ENCODE data around the gene TNNI3K. TPM values are rescaled to one million over a fixed set of nuclear protein-coding genes. Genes with fewer than 3 reads are reported as not detected.

Gene TNNI3K
- polyA plus RNA-seq, 1 donor (not counting 4 experiments of a cell fraction or from before 2014, with no cell fraction given): 0.41 TPM

DNA sequence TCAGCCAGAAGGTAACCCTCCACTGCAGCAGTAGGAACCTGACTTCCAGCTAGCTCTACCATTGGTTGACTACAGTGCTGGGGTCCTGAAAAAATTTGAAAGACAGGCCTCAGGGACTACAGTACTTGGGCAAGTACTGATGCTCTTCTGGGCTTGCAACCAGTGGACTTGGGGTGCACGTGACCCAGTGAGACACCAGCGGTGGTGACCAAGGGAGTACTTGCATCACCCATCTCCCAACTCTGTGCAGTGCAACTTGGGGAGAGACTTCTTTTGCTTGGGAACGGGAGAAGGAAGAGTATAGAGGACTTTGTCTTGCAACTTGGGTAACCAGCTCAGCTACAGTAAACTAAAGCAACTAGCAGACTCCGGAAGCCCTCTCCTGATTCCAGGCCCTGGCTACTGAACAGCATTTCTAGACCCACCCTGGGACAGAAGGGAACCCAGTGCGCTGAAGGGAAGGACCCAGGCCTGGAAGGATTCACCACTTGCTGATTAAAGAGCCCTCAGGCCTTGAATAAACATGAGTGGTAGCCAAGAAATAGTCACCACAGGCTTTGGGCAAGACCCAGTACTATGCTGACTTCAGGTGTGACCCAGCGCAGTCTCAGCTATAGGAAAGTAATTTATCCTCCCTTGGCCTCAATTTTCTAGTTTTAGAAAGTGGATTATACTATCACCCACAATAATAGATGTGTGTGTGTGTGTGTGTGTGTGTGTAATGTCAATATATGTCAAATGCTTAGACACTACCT lies 45.6 kb downstream of the TNNI3K start:
- no peak overlapping the region for H3K4me2 ChIP-seq (ENCODE audit: control insufficient read depth, extremely low read depth, insufficient read depth, low read depth, low read length)
- H3K27ac ChIP-seq (ENCODE audit: control insufficient read depth, insufficient read depth, low read length): no peak overlapping the region
- H3K4me3 ChIP-seq (ENCODE audit: control insufficient read depth in 2 of 3, extremely low read depth in 1 of 3, insufficient read depth in 2 of 3, low read depth in 1 of 3, low read length in 3 of 3): no peak overlapping the region
- TF ChIP-seq, protein P1, sequence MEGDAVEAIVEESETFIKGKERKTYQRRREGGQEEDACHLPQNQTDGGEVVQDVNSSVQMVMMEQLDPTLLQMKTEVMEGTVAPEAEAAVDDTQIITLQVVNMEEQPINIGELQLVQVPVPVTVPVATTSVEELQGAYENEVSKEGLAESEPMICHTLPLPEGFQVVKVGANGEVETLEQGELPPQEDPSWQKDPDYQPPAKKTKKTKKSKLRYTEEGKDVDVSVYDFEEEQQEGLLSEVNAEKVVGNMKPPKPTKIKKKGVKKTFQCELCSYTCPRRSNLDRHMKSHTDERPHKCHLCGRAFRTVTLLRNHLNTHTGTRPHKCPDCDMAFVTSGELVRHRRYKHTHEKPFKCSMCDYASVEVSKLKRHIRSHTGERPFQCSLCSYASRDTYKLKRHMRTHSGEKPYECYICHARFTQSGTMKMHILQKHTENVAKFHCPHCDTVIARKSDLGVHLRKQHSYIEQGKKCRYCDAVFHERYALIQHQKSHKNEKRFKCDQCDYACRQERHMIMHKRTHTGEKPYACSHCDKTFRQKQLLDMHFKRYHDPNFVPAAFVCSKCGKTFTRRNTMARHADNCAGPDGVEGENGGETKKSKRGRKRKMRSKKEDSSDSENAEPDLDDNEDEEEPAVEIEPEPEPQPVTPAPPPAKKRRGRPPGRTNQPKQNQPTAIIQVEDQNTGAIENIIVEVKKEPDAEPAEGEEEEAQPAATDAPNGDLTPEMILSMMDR (optimal IDR thresholded peaks at IDR 0.05 in 1 of 3, IDR thresholded peaks at IDR 0.05 in 1 of 3, conservative IDR thresholded peaks at IDR 0.05 in 1 of 3; ENCODE audit: extremely low read depth in 1 of 3, insufficient read depth in 2 of 3, low read length in 3 of 3): no peak
- TF ChIP-seq EZH2 (IDR thresholded peaks at IDR 0.05; ENCODE audit: low read length): no peak
- dilution Hi-C loops (cut with MboI; ENCODE audit: extremely low pct_ligation_motif_present, low sequenced_read_pairs): no loop called here
- H4K20me1 ChIP-seq (ENCODE audit: control insufficient read depth, extremely low read depth, insufficient read depth, low read length): no peaks in the 10 kb centered on the region
- no peaks in the 10 kb centered on the region for H3K36me3 ChIP-seq (ENCODE audit: control insufficient read depth in 2 of 2, extremely low read depth in 1 of 2, insufficient read depth in 2 of 2, low read length in 2 of 2)
- H2AFZ ChIP-seq (ENCODE audit: control insufficient read depth, low read length): no peak overlapping the region
- no peak overlapping the region for H3K9ac ChIP-seq (ENCODE audit: control insufficient read depth, extremely low read depth, insufficient read depth, low read length)
- no peaks in the 10 kb centered on the region for H3K9me1 ChIP-seq (ENCODE audit: control insufficient read depth, extremely low read depth, insufficient read depth, low read length)
- no peaks in the 10 kb centered on the region for H3K79me2 ChIP-seq (ENCODE audit: control insufficient read depth, insufficient read depth, low read length)
- DNase-seq (ENCODE audit: low read depth, low spot score) (no peak), FAIRE-seq (no peak)
- H3K4me1 ChIP-seq (ENCODE audit: control insufficient read depth, extremely low read depth, insufficient read depth, low read length): no peaks in the 10 kb centered on the region
- no peaks in the 10 kb centered on the region for H3K27me3 ChIP-seq (ENCODE audit: control insufficient read depth, extremely low read depth, insufficient read depth, low read length)
- H3K9me3 ChIP-seq (ENCODE audit: control insufficient read depth, low read depth, low read length): no peaks in the 10 kb centered on the region

DNA sequence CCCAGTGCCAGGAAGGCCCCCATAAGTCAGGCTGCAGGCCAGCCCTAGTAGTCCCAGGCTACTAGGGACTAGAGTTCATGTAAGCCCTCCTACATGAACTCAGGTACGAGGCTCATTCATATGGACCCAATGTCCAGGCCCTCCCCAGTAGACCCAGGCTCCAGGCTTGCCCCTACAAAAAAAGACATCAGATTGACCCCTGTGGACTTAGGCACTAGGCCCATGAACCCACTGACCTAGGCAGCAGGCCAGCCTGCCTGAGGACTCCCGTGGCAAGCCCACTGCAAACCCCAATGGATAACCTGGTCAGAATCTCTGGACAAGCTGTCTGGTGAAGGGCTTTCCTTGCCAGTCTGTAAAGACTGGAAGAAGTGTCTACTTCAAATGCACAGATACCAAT lies 51.2 kb downstream of the TNNI3K start:
- Histone ChIP-seq H3K4me1 (ENCODE audit: control insufficient read depth, extremely low read depth, insufficient read depth, low read length) (no peaks in the 10 kb centered on the region), H3K4me3 (ENCODE audit: control insufficient read depth in 2 of 3, extremely low read depth in 1 of 3, insufficient read depth in 2 of 3, low read depth in 1 of 3, low read length in 3 of 3) (no peak overlapping the region), H3K36me3 (ENCODE audit: control insufficient read depth in 2 of 2, extremely low read depth in 1 of 2, insufficient read depth in 2 of 2, low read length in 2 of 2) (no peaks in the 10 kb centered on the region), H3K79me2 (ENCODE audit: control insufficient read depth, insufficient read depth, low read length) (no peaks in the 10 kb centered on the region), H3K9ac (ENCODE audit: control insufficient read depth, extremely low read depth, insufficient read depth, low read length) (no peak overlapping the region), H2AFZ (ENCODE audit: control insufficient read depth, low read length) (no peak overlapping the region), H3K9me3 (ENCODE audit: control insufficient read depth, low read depth, low read length) (no peaks in the 10 kb centered on the region), H3K4me2 (ENCODE audit: control insufficient read depth, extremely low read depth, insufficient read depth, low read depth, low read length) (no peak overlapping the region), H3K27me3 (ENCODE audit: control insufficient read depth, extremely low read depth, insufficient read depth, low read length) (no peaks in the 10 kb centered on the region), H3K27ac (ENCODE audit: control insufficient read depth, insufficient read depth, low read length) (no peak overlapping the region), H4K20me1 (ENCODE audit: control insufficient read depth, extremely low read depth, insufficient read depth, low read length) (no peaks in the 10 kb centered on the region), H3K9me1 (ENCODE audit: control insufficient read depth, extremely low read depth, insufficient read depth, low read length) (no peaks in the 10 kb centered on the region)
- FAIRE-seq (no peak), DNase-seq (ENCODE audit: low read depth, low spot score) (no peak)
- dilution Hi-C loops (cut with MboI; ENCODE audit: extremely low pct_ligation_motif_present, low sequenced_read_pairs): no loop called here
- TF ChIP-seq, protein P1 (optimal IDR thresholded peaks at IDR 0.05 in 1 of 3, IDR thresholded peaks at IDR 0.05 in 1 of 3, conservative IDR thresholded peaks at IDR 0.05 in 1 of 3; ENCODE audit: extremely low read depth in 1 of 3, insufficient read depth in 2 of 3, low read length in 3 of 3): no peak
- no peak for TF ChIP-seq EZH2 (IDR thresholded peaks at IDR 0.05; ENCODE audit: low read length)
